ENCODE measurements around the gene ZNF219. TPM values are rescaled to one million over a fixed set of nuclear protein-coding genes. Genes with fewer than 3 reads are reported as not detected.

Gene ZNF219
- total and polyA plus RNA-seq, 2 of the 13 experiments (the other 11 are each of a cell fraction or from before 2014, with no cell fraction given), result 34.5 to 36.6 TPM

- CTCF ChIA-PET (ENCODE audit: low intra/inter-chr PET ratio, low total read pairs), result interaction anchor here (1.6 to 2.3 kb wide), 3 partner anchors 29 to 121 kb away, joined by 5 to 9 read pairs (median 9); no protein-coding TSS in a partner anchor
- Histone ChIP-seq H3K4me1 (ENCODE audit: insufficient read depth, low read length) (no peaks in the 10 kb centered on the region), H2AFZ (ENCODE audit: low read length) (no peak overlapping the region), H3K79me2 (ENCODE audit: insufficient read depth, low read length) (no peaks in the 10 kb centered on the region), H3K4me2 (ENCODE audit: low read depth, low read length) (no peak overlapping the region), H3K36me3 (replicated peaks in 1 of 2; ENCODE audit: control insufficient read depth in 1 of 2, insufficient read depth in 2 of 2, low read length in 2 of 2) (no peaks in the 10 kb centered on the region), H3K27ac (ENCODE audit: extremely low read length, insufficient read depth, low read length) (no peak overlapping the region), H3K9me3 (ENCODE audit: low read length) (no peaks in the 10 kb centered on the region), H3K27me3 (ENCODE audit: control insufficient read depth in 1 of 2, insufficient read depth in 2 of 2, low read length in 2 of 2) (no peaks in the 10 kb centered on the region), H3K9ac (ENCODE audit: insufficient read depth, low read depth, low read length) (no peak overlapping the region), H4K20me1 (ENCODE audit: insufficient read depth, low read length) (no peaks in the 10 kb centered on the region), H3K4me3 (replicated peaks in 1 of 3; ENCODE audit: insufficient read depth in 1 of 3, low read depth in 2 of 3, low read length in 3 of 3) (no peak overlapping the region)
- intact Hi-C loops (cut with micrococcal nuclease; ENCODE audit: unreplicated experiment), result no loop called here
- peak; percentile 45; the same call in 1 of the 3 replicates for ATAC-seq
- FAIRE-seq, result no peak
- 0% methylated on average over 1 of the region's 1 CpG for WGBS (ENCODE audit: low lambda C conversion rate)
- POLR2A ChIA-PET, result no interaction called here
- peak; percentile 35 for DNase-seq (ENCODE audit: low spot score)
- BruUV-seq (replicated peaks), result no TSS peak
- in situ Hi-C loops (cut with HindIII; ENCODE audit: extremely low pct_ligation_motif_present, low pct_unique_long_range_greater_than_20kb), result no loop called here
- TF ChIP-seq CREB1 (IDR thresholded peaks at IDR 0.05) (no peak), CREB1 (CRISPR knock-in tag; IDR thresholded peaks at IDR 0.05) (no peak), ZNF124 (CRISPR knock-in tag; IDR thresholded peaks at IDR 0.05) (no peak), HDAC6 (IDR thresholded peaks at IDR 0.05; ENCODE audit: low read depth, low read length) (no peak), ATM (IDR thresholded peaks at IDR 0.05; ENCODE audit: borderline replicate concordance) (no peak), ONECUT2 (CRISPR knock-in tag; IDR thresholded peaks at IDR 0.05) (no peak), SRY (CRISPR knock-in tag; IDR thresholded peaks at IDR 0.05) (no peak), NR2F1 (CRISPR knock-in tag; IDR thresholded peaks at IDR 0.05) (no peak), ZNF549 (CRISPR knock-in tag; IDR thresholded peaks at IDR 0.05) (no peak), HNRNPK (IDR thresholded peaks at IDR 0.05; ENCODE audit: low read depth, low read length, poor library complexity, severe bottlenecking) (no peak), ZMYM2 (CRISPR knock-in tag; IDR thresholded peaks at IDR 0.05) (no peak), NFYC (CRISPR knock-in tag; IDR thresholded peaks at IDR 0.05) (no peak), CTCF (CRISPR knock-in tag; IDR thresholded peaks at IDR 0.05) (peak; percentile 63), STAG1 (CRISPR knock-in tag; IDR thresholded peaks at IDR 0.05) (peak; percentile 42), ISL2 (CRISPR knock-in tag; IDR thresholded peaks at IDR 0.05) (no peak), SMC3 (IDR thresholded peaks at IDR 0.05; ENCODE audit: low read length) (peak; percentile 35; the same call in 1 of the 2 replicates), SKI (IDR thresholded peaks at IDR 0.05; ENCODE audit: partially characterized antibody) (no peak)
- TF ChIP-seq, protein P1, sequence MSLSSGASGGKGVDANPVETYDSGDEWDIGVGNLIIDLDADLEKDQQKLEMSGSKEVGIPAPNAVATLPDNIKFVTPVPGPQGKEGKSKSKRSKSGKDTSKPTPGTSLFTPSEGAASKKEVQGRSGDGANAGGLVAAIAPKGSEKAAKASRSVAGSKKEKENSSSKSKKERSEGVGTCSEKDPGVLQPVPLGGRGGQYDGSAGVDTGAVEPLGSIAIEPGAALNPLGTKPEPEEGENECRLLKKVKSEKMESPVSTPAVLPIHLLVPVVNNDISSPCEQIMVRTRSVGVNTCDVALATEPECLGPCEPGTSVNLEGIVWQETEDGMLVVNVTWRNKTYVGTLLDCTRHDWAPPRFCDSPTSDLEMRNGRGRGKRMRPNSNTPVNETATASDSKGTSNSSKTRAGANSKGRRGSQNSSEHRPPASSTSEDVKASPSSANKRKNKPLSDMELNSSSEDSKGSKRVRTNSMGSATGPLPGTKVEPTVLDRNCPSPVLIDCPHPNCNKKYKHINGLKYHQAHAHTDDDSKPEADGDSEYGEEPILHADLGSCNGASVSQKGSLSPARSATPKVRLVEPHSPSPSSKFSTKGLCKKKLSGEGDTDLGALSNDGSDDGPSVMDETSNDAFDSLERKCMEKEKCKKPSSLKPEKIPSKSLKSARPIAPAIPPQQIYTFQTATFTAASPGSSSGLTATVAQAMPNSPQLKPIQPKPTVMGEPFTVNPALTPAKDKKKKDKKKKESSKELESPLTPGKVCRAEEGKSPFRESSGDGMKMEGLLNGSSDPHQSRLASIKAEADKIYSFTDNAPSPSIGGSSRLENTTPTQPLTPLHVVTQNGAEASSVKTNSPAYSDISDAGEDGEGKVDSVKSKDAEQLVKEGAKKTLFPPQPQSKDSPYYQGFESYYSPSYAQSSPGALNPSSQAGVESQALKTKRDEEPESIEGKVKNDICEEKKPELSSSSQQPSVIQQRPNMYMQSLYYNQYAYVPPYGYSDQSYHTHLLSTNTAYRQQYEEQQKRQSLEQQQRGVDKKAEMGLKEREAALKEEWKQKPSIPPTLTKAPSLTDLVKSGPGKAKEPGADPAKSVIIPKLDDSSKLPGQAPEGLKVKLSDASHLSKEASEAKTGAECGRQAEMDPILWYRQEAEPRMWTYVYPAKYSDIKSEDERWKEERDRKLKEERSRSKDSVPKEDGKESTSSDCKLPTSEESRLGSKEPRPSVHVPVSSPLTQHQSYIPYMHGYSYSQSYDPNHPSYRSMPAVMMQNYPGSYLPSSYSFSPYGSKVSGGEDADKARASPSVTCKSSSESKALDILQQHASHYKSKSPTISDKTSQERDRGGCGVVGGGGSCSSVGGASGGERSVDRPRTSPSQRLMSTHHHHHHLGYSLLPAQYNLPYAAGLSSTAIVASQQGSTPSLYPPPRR (CRISPR knock-in tag; IDR thresholded peaks at IDR 0.05; ENCODE audit: borderline replicate concordance), result no peak
- TF ChIP-seq, protein P2, sequence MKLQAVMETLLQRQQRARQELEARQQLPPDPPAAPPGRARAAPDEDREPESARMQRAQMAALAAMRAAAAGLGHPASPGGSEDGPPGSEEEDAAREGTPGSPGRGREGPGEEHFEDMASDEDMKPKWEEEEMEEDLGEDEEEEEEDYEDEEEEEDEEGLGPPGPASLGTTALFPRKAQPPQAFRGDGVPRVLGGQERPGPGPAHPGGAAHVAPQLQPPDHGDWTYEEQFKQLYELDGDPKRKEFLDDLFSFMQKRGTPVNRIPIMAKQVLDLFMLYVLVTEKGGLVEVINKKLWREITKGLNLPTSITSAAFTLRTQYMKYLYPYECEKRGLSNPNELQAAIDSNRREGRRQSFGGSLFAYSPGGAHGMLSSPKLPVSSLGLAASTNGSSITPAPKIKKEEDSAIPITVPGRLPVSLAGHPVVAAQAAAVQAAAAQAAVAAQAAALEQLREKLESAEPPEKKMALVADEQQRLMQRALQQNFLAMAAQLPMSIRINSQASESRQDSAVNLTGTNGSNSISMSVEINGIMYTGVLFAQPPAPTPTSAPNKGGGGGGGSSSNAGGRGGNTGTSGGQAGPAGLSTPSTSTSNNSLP (IDR thresholded peaks at IDR 0.05; ENCODE audit: low read depth, low read length), result peak; percentile 42; the same call in 1 of the 2 replicates
Observed at GRCh38 chr14:21136024-21136423, 37.6 kb upstream of the ZNF219 start.

Data from HepG2 (cell line).